ENCODE data around the gene CCDC13.
"Not testable (repeated sequence)": the region's sequence is repeated elsewhere in the genome, so short reads cannot be mapped to it uniquely, and the experiment has no call there.

The CCDC13 gene, protein sequence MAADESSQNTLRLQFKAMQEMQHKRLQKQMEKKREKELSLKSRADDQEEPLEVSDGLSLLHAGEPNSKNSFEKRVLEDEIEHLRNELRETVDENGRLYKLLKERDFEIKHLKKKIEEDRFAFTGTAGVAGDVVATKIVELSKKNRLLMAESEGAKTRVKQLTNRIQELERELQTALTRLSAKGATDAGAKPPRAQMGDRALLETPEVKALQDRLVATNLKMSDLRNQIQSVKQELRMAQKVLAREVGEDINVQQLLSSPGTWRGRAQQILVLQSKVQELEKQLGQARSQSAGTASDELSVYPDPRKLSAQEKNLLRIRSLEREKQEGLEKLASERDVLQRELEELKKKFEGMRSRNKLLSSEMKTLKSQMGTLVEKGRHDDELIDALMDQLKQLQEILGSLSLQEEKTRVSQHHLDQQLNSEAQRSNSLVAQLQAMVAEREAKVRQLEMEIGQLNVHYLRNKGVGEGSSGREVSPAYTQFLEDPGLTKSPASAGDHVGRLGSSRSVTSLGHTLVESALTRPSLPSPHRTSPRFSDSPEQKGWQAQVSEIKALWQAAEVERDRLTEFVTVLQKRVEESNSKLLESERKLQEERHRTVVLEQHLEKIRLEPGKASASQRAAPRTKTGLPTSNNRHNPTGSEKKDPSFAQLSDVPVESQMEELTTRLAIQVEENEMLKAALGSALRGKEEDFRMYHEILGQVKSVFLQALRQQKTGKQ

DNA sequence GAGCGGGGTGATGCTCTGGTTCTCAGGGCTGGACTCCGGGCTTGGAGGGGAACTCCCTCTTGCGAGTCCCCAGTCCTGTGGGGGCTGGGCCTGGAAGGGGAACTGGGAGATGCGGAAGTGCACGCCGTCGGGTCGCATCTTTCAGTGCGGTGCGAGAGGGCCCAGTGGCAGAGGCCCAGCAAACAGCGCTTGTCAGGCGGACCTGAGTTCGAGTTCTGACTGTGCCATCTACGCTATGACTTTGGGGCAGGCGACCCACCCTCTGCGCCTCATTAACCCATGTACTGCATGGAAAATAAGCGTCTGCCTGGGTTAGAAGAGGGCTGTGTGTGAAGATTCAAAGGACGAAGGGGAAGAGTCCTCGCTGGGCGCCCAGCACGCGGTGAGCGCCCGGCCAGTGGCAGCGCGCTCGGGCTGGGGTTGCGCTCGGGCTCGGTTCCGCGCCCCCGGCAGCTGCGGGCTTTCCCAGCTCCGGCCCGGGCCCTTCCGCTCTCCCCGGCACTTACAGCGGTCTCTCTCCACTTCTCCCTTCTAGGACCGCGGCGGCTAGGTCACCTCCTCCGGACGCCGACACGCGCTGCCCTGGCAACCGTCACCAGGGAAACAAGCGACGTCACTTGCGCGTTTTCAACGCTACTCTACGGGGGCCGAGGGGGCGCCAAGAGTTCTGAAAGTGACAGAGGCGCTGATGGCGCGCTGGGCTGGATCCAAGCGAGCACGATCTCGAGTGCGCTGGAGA lies at the start of gene CCDC13:
Gene CCDC13, minus strand, starts transcription at position 584 of the 739 bp plus-strand sequence. CDS start 14,908 bp downstream, outside the sequence.
- DNase-seq = peak; percentile 89

DNA sequence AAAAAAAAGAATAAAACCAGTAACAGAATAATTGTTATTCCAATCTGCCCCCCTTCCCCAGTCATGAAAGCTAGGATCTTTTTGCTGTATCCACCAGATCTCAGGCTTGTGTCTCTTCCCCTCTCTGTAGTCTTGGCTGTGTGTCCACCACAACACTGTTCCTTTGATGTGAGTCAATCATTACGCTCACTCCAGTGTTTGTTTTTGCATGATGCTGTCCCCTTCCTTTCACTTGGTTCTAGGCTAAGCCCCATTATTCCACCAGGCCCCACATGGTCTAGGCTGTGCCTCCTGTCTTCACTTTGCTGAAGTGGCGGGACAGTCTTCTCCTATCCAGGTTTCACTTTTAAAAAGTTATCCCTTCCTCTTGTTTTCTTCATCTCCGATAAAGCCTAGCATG lies 49.8 kb upstream of the CCDC13 start:
- DNase-seq = no peak

- no peak for DNase-seq
Observed at GRCh38 chr3:42820746-42821051, 47.6 kb upstream of the CCDC13 start.

- peak; percentile 89 for DNase-seq
Observed at GRCh38 chr3:42819351-42819965, 46.4 kb upstream of the CCDC13 start.

DNA sequence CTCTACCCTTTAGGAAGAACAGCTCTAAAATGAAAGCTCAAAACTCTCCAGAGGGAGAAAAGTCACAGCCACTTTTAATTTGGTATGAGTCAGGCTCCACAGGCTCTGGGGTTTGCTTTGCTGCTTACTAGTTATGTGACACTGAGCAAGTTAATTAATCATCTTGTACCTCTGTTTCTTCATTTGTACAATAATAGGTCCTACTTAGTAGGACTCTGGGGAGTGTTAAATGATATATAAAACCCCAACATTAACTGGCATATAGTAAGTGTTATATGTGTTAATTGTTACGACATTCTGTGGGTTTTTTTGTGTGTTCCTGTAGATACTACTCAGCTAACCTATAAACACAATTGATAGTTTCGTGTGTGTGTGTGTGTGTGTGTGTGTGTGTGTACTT lies 42.8 kb upstream of the CCDC13 start:
- no peak for DNase-seq

GRCh38 chr3:42814914-42815507 lies 42.0 kb upstream of the CCDC13 start:
- DNase-seq = no peak

DNA sequence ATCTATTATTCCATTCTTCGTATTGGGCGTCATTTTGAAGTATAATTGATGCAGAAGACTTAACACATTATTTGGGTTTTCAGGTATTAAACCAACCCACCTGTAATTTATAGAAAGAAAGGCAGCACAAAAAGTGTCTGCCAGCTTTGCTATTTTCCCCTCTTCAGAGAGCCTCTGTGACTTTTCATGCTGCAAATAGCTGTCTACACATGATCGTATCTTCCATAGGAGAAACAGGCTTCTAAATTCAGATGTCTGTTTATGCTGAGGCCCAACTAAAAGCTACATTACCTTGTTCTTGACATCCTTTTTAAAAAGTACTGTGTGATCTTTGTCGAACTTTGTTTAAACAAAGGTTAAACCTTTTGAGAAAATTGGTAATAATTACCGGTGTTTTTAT lies 41.2 kb upstream of the CCDC13 start:
- no peak for DNase-seq

- DNase-seq = not testable (repeated sequence)
Observed at GRCh38 chr3:42811118-42811883, 38.2 kb upstream of the CCDC13 start.

GRCh38 chr3:42810706-42811105 lies 37.7 kb upstream of the CCDC13 start:
- not testable (repeated sequence) for DNase-seq

GRCh38 chr3:42809202-42809601 lies 36.1 kb upstream of the CCDC13 start, which contains the start of gene ACKR2:
Gene ACKR2 (plus strand): TSS chr3:42809445. CDS start chr3:42864503, 55,058 bp downstream.
- no peak for DNase-seq

DNA sequence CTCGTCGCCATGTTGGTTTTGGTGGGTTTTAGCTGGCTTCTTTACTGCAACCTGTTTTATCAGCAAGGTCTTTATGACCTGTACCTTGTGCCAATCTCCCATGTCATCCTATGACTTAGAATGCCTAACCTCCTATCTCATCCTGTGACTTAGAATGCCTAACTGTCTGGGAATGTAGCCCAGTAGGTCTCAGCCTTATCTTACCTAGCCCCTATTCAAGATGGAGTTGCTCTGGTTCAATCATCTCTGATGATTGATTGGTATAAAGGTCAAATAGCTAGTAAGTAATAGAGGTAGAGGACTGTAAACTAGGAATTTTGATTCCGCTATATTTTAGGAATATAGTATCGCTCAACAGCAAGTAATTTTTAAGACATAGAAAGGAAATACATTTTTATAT lies 34.9 kb upstream of the CCDC13 start:
- DNase-seq = no peak

DNA sequence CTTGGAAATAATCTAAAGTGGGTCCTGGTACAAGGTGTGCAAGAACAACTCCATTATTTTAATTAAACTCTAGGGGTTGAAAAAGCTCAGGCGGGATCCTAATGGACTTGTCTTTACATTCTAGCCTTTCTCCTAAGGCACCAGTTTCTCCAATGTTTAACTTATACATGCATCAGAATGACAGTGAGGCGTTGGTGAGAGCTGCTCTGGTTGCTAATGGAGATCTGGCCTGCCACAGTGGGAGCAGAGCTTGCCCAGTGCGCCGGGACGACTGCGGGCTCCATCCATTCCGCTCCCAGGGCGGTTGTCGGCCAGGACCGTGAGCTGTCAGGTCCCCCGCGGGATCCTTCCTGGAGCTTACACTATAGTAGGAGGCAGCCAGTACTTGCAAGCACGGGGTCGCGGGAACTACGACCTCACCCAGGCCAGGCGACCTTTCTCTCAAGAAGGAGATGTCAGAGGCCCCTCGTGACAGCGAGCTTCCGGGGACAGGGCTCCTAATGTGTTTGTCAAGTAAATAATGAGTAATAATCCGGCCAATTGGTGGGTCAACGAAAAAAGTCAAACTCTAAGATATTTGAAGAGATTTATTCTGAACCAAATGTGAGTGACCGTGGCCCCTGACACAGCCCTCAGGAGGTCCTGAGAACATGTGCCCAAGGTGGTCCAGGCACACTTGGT lies 32.2 kb upstream of the CCDC13 start:
- DNase-seq = no peak

DNA sequence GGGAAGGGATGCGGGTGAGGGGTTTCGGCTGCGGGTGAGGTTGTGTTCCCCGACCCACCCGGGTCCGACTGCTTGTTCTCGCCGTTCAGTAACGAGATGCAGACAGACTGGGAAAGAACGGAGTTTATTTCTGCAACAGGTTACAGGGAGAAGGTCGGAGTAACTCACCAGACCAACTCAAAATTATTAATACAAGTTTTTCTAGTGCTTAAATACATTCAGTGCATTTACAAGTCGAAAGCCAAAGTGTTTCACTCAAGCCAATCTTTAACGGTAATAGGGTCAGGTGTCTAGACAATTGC lies 31.7 kb upstream of the CCDC13 start:
- DNase-seq = no peak

GRCh38 chr3:42804106-42804830 lies 31.2 kb upstream of the CCDC13 start, which contains the start of gene HIGD1A:
Gene HIGD1A (minus strand): TSS chr3:42804490. CDS start chr3:42794253, 10,237 bp downstream.
- DNase-seq = peak; percentile 96

- peak; percentile 45 for DNase-seq
Observed at GRCh38 chr3:42803414-42804105, 30.5 kb upstream of the CCDC13 start.

DNA sequence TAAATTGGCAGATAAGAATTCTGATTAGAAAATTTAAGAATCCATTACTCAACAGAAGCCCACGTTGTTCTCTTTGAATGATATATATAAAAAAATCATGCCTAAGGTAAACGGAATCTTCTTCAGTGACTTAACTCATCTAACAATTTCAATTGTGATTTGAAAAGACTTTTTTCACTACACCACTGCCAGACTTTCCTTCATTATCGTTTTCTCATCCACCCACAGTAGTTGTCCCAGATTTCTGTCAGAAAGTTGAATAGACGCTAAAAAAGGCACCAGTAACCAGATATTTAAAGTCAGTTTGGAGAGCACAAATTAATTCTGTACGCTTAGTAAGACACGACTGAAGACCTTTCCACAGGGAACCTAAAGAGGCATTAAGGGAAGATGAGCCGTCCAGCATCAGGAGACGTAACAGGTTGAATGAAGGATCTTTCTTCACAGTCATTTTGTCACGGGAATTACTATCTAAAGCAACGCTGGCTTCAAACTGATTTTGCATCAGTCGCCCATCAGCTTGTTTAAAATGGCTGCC lies 29.9 kb upstream of the CCDC13 start:
- DNase-seq = no peak

DNA sequence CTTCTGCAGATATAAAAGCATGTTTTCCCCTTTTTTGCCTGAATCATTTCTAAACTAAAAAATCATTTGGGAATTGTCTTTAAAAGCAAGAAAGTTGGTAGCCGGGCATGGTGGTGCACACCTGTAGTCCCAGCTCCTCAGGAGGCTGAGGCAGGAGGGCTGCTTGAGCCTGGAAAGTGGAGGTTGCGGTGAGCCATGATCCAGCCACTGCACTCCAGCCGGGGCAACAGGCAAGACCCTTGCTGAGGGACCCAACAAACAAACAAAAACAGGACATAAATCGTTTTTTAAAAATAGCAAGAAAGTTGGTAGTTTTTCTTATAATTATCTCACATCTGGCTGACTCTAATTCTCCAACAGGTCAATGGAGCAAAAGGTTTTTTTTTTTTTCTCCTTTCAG lies 28.7 kb upstream of the CCDC13 start:
- no peak for DNase-seq

DNA sequence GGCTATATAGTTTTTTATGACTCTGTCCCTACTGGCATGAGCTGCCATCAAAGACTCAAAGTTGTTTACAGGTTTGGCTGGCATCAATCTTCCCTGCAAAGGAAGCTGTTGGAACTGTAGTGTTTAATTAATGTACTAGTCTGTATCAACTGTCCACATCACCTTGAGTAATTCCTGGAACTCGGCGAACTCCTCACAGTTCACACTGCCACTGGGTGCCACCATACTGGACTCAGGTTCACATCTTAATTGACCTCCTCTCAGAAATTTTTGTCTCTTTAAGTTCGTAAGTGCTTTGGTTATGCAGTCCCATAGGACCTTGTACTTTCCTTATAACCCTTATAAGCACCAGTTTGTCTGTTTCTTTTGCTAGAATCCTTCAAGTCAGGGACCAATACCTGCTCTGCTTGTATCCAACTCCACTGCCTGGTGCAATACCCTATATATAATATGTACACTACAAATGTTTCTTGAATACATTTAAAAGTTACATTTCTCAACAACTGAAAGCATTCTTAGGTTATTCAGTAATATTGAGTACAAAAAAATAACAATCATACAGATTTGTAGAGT lies 28.1 kb upstream of the CCDC13 start:
- no peak for DNase-seq

GRCh38 chr3:42800251-42800650 lies 27.2 kb upstream of the CCDC13 start:
- no peak for DNase-seq

All from NCI-H2029 (cell line).